Stimulated activated CD8-positive, alpha-beta memory T cell treated with anti-CD3 and anti-CD28 coated beads, Interleukin-12 subunit alpha, Interleukin-12 subunit beta, amount 100 ng/mL, for 24 hours (primary cell): ENCODE results near the gene C6orf47.
"Not testable (repeated sequence)": the region's sequence is repeated elsewhere in the genome, so short reads cannot be mapped to it uniquely, and the experiment has no call there.

ENCODE experiments used
- DNase-seq: peaks from one replicate; pipeline ENCODE4 v3.0.0-alpha.2; 2020; ENCODE audit errors: extremely low read depth

C6orf47 gene, protein sequence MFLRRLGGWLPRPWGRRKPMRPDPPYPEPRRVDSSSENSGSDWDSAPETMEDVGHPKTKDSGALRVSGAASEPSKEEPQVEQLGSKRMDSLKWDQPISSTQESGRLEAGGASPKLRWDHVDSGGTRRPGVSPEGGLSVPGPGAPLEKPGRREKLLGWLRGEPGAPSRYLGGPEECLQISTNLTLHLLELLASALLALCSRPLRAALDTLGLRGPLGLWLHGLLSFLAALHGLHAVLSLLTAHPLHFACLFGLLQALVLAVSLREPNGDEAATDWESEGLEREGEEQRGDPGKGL

DNA sequence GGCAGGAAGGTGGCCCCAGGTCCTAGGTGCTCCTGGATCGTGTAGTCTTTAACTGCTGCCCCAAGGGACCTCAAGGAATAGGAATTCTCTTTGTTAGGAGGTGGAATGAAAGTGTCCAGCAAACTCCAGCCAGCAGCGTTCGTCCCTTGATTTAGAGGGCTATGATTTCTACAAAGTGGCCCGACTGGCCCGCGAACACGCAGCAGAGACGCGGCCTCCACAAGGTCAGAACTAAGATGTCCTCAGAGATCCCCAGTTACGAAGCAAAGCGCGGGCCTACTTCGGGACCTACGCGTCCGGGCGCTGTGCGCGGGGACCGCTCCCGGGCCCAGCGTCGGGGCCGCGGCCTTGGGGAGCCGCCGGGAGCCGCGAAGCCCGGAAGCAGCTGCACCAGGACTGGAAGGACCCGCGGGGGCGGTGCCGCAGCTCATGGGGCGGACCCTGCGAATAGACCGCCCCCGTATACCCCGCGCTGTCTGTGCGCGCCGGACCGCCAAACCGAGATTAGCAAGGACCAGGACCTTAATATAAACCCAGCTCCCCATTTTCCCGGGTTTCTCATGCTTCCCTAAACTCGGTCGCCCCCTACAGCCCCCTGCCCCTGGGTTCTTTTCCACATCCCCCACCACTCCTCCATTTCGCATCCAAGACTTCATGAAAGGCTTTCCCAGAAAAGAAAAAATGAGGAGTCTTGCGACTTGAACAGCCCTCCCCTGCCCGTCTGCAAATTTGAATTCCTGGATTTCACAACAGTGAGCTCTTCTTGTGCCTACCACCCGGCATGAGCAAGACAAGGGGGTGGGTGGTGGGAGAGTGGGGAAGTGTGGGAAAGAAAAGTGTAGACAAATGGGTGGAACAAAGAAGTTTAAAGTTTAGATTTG is at the start of gene C6orf47:
C6orf47 (minus strand) TSS at position 398 of the 881 bp plus-strand sequence. CDS start 831 bp downstream, outside the sequence.
- no peak for DNase-seq

DNA sequence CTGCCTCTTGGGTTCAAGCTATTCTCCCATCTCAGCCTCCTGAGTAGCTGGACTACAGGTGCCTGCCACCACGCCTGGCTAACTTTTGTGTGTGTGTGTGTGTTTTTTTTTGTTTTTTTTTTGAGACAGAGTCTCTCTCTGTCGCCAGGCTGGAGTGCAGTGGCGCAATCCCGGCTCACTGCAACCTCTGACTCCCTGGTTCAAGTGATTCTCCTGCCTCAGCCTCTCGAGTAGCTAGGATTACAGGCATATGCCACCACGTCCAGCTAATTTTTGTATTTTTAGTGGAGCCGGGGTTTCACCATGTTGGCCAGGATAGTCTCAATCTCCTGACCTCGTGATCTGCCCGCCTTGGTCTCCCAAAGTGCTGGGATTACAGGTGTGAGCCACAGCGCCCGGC is 48.6 kb upstream of the C6orf47 start:
- not testable (repeated sequence) for DNase-seq

DNA sequence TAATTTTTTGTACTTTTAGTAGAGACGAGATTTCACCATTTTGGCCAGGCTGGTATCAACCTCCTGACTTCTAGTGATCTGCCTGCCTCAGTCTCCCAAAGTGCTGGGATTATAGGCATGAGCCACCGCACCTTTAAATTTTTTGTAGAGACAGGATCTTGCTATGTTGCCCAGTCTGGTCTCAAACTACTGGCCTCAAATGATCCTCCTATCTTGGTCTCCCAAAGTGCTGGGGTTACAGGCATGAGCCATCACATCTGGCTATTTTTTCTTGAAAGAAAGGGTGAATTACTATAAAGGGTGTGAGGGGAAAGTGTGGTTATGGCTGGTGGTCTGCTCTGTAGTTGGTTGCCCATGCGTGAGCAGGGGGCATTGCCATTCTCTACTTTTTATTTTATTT is 47.6 kb upstream of the C6orf47 start:
- no peak for DNase-seq

DNA sequence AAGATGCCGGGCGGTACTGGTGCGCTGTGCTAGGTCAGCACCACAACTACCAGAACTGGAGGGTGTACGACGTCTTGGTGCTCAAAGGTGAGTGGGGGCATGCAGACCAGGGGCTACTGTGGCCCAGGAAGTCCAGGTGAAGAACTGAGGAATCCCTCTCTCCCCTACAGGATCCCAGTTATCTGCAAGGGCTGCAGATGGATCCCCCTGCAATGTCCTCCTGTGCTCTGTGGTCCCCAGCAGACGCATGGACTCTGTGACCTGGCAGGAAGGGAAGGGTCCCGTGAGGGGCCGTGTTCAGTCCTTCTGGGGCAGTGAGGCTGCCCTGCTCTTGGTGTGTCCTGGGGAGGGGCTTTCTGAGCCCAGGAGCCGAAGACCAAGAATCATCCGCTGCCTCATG is 47.1 kb upstream of the C6orf47 start:
- DNase-seq: no peak

DNA sequence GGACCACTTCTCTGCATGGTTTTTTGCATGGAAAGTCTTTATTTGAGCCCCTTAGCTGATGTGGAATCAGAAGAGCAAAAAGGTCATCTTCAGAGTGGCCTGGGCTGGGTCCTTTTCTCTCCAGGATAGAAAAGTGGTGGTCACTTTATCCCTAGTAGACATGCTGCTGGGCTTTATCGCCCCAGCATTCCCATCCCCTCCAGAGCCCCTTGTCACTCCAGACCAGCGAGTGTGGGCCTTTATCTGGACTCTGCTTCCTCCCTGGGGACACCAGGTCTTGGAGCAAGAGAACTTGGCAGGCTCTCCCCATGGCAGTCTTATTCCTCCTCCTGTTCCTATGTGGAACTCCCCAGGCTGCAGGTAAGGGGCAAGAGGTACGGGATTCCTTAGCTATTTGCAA is 46.0 kb upstream of the C6orf47 start, which contains the start of gene LY6G6F:
LY6G6F (plus strand) TSS at position 268 of the 400 bp plus-strand sequence; CDS start at position 309, 41 bp downstream.
- DNase-seq: no peak

DNA sequence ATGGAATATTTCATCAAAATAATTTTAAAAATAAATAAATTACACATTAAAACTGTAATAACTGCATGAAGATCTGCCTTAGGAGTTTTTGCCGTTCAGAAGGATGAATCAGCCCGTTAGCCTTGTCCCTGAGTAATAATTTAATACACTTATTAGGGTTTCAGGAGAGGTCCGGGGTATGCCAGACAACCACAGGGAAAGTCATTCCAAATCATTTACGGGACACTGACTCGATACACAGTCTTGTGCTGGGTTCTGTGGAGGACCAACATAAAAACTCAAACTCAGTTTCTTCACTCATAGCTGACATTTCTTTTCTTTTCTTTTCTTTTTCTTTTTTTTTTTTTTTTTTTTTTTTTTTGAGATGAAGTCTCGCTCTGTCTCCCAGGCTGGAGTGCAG is 45.4 kb upstream of the C6orf47 start:
- no peak for DNase-seq

DNA sequence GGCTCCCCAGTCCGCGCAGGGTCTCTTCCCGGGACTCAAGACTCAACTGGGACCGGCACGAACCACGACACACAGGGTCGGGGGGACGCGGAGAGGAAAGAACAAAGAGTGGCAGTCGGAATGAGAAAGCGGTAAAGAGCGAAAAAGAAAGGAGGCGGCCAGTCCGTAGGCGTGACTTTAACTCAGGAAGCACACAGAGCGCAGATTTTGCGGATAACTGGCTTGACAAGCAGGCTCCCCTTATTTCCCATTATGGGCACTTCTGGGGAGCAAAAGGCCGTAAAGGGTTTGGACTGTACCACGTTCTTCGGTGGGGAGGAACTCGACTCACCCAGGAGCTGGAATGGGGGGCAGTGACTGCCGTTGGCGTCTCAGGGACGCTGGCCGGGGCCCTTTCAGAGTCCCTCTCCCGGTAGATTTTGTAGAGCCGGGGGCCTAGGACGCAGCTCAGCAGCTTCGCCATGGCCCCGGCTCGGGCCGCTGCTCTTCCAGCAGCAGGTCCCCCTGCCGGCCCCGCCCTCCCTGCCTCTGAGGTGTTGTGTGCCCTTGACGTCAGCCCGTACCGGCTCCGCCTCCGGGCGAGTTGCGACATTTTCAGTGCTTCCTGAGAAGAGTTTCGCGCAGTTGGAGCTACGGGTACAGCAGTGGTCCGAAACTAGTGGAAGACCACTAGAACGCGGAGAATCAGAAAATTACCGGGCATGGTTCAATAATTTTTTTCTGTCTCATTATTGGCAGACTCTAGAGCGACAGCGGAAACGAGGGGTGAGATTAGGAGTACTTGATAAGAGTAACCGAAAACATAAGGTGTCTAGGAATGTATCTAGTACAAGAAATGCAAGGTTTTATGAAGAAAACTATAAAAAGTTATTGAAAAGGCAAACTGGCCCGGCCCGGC is 42.5 kb upstream of the C6orf47 start, which contains the start of gene ABHD16A:
ABHD16A (minus strand) TSS at position 506 of the 898 bp plus-strand sequence; CDS start at position 463, 43 bp downstream.
- peak; percentile 90 for DNase-seq

DNA sequence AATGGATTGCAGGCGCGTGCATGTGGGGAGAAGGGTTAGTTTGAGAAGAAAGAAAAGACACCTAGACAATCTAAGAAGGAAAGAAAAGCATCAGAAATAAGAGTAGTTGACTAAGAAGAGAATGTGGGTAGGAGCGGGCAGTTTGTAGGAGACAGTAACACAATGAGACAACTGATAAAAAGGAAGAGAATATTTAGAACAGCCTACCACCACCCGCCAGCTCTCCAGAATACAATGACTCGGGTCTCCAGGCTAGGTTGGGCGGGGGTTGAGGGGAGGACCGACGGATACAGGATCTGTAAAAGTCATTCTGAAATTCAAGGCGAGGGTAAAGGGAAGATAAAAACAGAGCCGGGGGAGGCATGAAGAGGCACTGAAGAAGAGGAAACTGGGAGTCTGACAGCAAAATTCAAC is 41.8 kb upstream of the C6orf47 start:
- DNase-seq: no peak

DNA sequence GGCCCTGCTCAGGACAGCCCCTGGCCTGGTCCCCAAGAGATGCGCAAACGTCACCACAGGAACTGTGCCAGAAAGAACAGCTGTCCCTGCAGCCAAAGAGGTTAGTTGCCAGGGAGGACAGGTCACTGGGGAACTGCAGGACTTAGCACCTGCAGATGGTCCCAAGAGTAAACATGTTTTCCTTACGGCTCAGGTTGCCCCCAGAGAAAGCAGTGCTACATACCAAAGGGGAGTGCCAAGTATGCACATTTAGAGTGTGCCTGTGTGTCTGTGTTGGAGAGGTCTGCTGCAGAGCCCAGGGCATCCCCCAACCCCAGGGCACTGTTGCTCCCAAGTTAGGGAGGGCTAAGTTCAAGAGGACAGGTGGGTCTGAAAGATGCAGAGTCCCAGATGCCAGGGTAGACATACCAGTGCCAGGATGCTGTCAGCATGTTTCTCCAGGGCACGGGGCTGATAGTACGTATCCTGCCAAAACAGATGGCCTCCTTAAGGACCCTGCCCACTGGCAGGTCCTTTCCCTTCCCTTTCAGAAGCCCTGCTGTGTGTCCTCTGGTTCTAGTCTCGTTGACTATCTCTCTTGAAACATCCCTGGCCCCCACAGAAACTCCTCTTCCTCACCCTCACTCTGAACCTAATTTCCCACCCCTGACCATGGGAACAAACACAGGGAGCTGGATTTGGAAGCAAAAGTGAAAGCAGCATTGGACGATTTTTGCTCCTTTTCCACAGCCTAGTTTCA is 41.3 kb upstream of the C6orf47 start:
- no peak for DNase-seq

DNA sequence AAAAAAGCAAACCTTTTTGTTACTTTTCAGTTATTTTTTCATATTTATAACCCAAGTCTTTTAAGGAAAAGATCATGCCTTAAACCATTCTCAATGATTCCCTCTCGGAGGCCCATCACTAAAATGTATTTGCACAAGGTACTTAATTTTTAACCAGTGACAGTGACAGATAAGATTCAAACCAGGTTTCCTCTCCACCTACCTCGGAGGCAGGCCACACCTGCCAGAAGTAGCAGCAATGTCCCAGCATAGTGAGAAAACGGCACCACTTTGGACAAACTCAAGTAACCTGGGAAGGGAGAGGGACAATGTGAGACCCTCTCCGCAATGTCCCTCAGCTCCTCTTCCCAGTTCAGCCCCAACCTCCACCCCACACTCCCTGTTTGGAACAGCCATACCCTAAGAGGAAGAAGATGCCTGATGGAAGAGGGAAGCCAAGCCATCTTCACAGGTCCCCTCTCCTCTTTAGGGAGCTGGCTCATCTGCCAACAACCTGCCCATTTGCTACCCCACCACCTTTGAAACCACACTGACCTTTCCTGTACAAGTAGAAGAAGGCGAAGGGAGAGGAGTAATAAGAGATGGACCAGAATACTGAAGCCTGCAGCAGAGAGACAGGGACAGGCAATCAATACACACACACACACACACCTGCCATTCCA is 40.3 kb upstream of the C6orf47 start:
- DNase-seq: no peak

DNA sequence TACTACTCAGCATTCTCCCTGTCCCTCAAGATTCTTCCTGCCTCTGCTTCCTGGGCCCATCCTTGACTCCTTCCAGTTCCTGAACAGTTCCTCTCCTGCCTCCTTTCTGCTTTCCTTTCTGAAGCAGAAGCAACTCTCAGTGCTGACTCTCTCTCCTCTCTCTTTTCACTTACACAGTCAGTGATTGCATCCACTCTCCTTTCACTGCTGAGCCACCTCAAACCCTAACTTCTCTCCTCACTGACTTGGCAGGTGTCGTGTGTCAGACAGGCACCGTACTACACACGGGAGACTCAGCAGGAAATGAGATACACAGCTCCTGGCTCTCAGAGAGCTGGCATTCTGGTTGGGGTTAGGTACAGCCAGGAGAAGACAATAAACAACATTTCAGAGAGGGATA is 37.0 kb upstream of the C6orf47 start:
- no peak for DNase-seq

DNA sequence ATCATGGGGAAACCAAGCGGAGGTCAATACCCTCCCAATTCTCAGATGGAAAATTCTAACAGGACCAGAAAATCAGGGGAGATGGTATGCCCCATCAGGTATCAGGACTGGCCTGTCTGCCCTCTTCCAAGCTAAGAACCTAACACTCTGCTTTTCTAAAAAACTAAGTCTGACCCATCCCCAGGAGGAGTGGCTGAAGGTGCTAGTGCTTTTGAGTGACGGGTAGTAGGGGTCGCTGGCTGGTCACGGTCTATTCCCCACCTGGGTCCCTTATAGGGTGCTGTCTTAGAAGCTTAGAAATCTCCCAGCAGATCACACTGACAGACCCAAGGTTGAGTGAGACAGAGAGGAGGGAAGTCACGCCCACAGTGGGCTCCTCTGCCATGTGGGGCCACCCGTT is 33.0 kb upstream of the C6orf47 start:
- no peak for DNase-seq

DNA sequence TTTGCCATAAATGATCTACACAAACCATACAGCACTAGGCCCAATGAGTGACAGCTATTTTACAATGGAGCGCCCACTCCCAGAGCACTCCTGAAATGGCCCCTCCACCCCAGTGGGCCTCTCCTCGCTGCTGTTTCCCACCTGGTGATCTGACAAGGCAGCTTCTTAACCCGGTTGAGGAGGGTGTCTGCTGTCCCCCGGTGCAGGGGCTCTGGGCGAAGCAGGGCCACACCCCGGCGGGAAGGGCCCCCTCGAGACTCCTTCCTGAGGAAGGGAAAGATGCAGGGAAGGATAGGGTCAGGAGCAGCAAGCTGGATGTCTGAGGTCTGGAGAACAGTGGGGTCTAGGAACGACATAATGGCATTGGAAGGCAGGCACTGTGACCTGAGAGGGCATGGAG is 32.3 kb upstream of the C6orf47 start:
- DNase-seq: no peak

DNA sequence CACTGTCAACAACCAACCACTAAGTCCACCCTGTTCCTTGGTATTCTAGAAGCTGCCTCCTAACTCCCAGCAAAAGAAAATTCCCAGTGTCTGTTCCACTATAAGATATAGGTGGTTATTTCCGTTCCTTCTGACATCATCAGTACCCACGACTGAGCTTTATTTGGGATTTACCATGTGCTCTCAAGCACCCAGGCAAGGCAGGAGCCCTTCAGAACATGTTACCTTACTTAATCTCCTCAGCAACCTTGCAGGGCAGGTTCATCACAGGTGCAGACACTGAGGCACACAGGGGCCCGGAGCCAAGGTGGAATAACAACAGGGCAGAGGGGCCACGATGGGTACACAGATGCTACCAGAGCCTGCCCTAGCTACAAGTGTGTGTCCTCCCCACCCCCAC is 31.8 kb upstream of the C6orf47 start:
- DNase-seq: no peak

DNA sequence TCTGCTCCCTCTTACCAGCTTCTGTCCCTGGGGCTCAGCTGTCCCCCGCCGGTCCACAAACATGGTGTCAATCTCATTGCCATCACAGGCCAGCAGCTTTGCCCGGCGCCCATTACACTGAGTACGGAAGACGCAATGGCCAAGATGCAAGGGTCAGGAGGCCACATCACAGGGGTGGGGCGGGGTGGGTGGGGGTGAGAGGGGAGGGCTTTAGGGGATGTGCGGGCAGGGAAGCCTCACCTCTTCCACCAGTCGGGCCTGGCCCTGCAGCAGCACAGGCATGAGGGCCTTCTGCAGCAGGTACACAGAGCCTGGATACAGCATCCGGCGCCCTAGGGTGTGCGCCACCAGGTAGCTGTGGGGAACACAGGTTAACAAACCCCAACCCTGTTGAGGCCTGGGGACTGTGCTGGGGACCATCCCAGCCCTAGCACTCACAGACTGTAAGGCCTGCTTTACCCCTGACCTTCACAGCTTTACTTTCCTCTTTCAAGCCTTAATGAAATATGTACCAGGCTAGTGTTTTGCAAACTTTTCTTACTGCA is 31.1 kb upstream of the C6orf47 start:
- no peak for DNase-seq

DNA sequence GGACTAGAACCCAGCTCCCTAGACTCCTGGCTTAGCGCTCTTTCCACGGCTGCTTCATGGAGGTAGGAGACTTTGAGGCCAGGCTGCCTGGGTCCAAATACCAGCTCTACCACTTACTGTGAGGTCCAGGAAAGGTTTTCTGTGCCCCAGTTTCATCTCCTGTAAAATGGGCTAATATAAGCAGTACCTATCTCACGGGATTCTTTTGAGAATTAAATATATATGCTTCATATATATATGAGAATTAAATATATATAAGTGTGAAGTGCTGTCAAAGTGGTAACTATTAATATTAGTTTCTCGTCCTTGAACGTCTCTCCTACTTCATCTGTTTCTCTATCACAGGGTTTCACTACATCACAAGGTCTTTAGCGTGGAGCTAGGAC is 30.5 kb upstream of the C6orf47 start:
- no peak for DNase-seq

DNA sequence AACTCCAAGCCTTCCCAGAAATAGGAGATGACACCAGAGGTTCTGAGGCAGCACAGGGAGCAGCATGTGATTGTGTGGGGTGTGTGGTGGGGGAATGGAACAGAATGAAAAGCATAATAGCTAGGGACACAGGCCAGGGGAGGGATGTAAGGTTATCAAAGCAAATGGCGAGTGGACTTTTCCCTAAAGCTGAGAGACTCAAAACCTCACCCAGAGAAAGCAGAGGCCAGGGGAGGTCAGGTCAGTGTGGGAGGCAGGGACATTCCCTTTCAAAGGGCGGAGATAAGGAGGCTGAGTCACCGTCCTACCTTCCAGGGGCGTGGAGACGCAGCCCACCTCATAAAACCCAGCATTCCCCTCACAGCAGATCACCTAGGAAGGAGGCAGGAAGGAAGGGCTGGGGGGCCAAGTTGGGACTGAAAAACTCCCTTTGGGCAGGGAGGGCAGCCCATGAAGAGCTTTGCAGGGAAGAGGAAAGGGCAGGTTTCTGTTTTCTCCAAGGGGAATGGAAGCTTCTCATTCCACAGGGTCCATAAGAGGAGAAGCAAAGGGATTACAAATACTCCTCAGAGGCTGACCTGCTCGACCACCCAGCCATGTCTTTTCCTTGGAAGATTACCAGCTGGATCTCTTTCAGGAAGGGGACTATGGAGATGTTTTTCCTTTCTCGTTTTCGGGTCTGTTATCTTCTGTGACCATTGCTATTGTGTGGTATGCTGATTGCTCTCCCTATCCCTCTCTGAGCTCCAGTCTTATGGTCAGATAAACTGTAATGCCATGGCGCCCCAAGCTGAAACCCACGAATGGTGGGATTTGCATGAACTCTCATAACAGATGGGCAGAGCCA is 29.9 kb upstream of the C6orf47 start:
- no peak for DNase-seq

DNA sequence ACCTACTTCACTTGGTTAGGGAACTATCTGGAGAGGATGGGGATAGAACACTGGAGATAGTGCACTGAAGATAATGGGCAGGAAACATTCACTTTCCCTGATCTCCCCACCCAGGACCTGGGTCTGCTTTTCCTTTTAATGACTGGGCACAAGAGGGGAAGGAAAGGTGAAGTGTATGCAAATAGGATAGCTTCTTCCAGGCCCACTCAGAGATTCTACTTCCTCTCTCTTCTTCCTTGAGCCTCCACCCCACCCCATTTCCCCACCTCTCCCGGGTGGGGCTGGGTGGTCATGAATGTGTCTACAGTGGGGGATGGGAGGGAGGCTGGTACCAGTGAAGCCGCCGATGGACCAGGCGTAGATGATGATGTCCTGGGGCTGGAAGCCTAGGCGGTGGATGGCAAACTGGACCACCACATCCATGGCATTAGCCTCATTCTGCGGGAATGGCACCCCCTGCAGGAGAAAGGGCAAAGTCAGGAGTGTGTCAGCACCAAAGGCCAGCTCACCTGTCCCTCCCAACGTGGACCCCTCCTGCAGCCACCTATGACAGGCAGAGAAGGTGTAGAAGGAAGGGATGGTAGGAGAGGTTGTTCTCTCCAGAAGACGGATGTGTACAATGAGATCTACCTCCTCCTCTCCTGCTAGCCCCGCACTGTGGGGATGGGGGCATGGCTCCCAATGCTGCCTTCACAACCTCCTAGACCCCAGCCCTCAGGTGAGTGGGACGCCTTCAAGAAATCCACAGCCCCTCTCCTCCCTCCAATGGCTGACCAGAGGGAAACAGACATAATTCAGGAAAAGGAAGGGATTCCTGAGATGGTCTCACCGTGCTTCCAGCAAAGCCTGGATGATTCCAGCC is 28.9 kb upstream of the C6orf47 start:
- no peak for DNase-seq
